ENCODE data around the gene CD44.

DNA sequence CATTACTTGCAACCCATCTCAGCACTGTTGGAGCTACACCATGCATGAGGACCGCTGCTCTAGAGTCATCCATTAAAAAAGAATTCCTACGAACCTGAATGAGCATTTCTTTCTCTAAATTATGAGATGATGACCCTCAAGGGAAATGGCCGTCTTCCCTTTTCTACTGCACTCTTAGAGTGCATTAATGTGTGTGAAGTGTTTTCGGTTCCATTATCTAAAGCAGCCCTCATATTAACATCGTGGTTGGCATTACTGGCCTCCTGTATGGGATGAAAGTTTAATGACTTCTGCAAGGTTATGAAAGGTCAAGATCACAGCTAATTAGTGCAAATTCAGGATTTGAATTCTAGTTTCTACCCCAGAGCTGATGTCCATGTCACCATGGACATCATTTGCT is 16.7 kb downstream of the CD44 start:
- TF ChIP-seq, protein P1, sequence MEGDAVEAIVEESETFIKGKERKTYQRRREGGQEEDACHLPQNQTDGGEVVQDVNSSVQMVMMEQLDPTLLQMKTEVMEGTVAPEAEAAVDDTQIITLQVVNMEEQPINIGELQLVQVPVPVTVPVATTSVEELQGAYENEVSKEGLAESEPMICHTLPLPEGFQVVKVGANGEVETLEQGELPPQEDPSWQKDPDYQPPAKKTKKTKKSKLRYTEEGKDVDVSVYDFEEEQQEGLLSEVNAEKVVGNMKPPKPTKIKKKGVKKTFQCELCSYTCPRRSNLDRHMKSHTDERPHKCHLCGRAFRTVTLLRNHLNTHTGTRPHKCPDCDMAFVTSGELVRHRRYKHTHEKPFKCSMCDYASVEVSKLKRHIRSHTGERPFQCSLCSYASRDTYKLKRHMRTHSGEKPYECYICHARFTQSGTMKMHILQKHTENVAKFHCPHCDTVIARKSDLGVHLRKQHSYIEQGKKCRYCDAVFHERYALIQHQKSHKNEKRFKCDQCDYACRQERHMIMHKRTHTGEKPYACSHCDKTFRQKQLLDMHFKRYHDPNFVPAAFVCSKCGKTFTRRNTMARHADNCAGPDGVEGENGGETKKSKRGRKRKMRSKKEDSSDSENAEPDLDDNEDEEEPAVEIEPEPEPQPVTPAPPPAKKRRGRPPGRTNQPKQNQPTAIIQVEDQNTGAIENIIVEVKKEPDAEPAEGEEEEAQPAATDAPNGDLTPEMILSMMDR (IDR thresholded peaks at IDR 0.05) = no peak
- TF ChIP-seq POLR2A (IDR thresholded peaks at IDR 0.05) = no peak

Measured in lower leg skin (tissue), 3 donors.